Pancreas (tissue), 10 donors: ENCODE results near the gene FAM217B. TPM values are rescaled to one million over a fixed set of nuclear protein-coding genes. Genes with fewer than 3 reads are reported as not detected.

Experiments used
- ATAC-seq, 4 donors: fragments of 200-7000 bp; cut with Tn5 transposase; one replicate each; pipeline versions ENCODE4 v1.8.0 to v1.9.1; 2020; ENCODE audit warnings: mild to moderate bottlenecking in 4 of 4, moderate library complexity in 4 of 4
- DNase-seq, 6 donors: peaks; one replicate each; pipeline ENCODE4 v3.0.0-alpha.2; 2020
- FAIRE-seq: peaks from 2 replicates; lab custom pipeline; 2012; peaks lifted over from hg19 to GRCh38; lab: Jason Lieb, UNC
- H3K27ac ChIP-seq, 4 donors: fragments of 200-600 bp; sonication (generic); 1 replicate in 3 of 4; 2 replicates in 1 of 4; pipeline versions ENCODE4 v1.5.0 to v1.8.0; 2020
- H3K27me3 ChIP-seq, 4 donors: fragments of 200-600 bp; one replicate each; pipeline ENCODE4 v1.8.0; 2021
- H3K36me3 ChIP-seq, 3 donors: fragments of 200-600 bp; sonication (generic) in 1 of 3; one replicate each; pipeline versions ENCODE4 v1.5.0 to v1.8.0; 2020 to 2021
- H3K4me1 ChIP-seq, 3 donors: fragments of 200-600 bp; one replicate each; pipeline ENCODE4 v1.8.0; 2021
- H3K4me3 ChIP-seq, 4 donors: fragments of 200-600 bp; sonication (generic) in 2 of 4; one replicate each; pipeline versions ENCODE4 v1.5.0 to v1.8.0; 2020 to 2021
- H3K9me3 ChIP-seq, 4 donors: fragments of 200-600 bp; one replicate each; pipeline ENCODE4 v1.8.0; 2021
- WGBS, 2 donors: extraction: QIAGEN DNeasy Blood & Tissue Kit; methylation state at CpG; one replicate each; pipeline ENCODE4 v1.1.7; 2013; 5-methylcytosine and 5-hydroxymethylcytosine counted together
- intact Hi-C, 3 donors: fragments of 100-400 bp; cut with DNase I; formaldehyde crosslinking; loops; one replicate each; pipeline versions ENCODE4 v1.11.1 to v1.14.2; 2022
- polyA plus RNA-seq, 2 donors: library from polyadenylated mRNA; stranded (reverse); fragments of 200-250 nt; gene quantifications; one replicate each; pipeline ENCODE4 v1.2.3, GENCODE V29; 2013
- total RNA-seq, 6 donors: library from RNA; stranded (reverse); fragmentation: NEBNext Ultra II Directional in 4 of 6; extraction: Animal tissue kit (Norgen Biotek cat#: 25700) in 4 of 6; gene quantifications; one replicate each; pipeline versions ENCODE4 v1.2.1 to v1.2.4, GENCODE V29; 2021 to 2023
- TF ChIP-seq, protein P1 (sequence below), 4 donors: fragments of 200-600 bp; sonication (generic) in 3 of 4; IDR thresholded peaks; one replicate each; pipeline versions ENCODE4 v1.5.0 to v1.8.0; 2021; ENCODE audit warnings: antibody characterized with exemption in 4 of 4
- donor health status: healthy with polysubstance abuse.
- donor health status: DM: no; HTN: no; CAD: no; lungs with moderate emphysema.
- donor health status: DM: no; HTN: no; CAD: no.
- donor health status: control.
- donor health status: control.
- donor health status: Bipolar disorder and iron deficiency.
- donor health status: DM: yes; HTN: yes; CAD: no.
- donor health status: DM: no; HTN: no; CAD: no.
- donor health status: DM: no; HTN: no; CAD: no.
- donor health status: DM: yes; HTN: yes; CAD: no.

Gene FAM217B
- total and polyA plus RNA-seq, 8 donors, result 1.4 to 6.6 (median 2.8) TPM

GRCh38 chr20:59937150-59937549, 3.0 kb upstream of the FAM217B start:
- FAIRE-seq (no peak), ATAC-seq (no peak), DNase-seq (no peak)
- TF ChIP-seq, protein P1, sequence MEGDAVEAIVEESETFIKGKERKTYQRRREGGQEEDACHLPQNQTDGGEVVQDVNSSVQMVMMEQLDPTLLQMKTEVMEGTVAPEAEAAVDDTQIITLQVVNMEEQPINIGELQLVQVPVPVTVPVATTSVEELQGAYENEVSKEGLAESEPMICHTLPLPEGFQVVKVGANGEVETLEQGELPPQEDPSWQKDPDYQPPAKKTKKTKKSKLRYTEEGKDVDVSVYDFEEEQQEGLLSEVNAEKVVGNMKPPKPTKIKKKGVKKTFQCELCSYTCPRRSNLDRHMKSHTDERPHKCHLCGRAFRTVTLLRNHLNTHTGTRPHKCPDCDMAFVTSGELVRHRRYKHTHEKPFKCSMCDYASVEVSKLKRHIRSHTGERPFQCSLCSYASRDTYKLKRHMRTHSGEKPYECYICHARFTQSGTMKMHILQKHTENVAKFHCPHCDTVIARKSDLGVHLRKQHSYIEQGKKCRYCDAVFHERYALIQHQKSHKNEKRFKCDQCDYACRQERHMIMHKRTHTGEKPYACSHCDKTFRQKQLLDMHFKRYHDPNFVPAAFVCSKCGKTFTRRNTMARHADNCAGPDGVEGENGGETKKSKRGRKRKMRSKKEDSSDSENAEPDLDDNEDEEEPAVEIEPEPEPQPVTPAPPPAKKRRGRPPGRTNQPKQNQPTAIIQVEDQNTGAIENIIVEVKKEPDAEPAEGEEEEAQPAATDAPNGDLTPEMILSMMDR (IDR thresholded peaks at IDR 0.05), result no peak
- H3K9me3 ChIP-seq, result no peaks in the 10 kb centered on the region
- intact Hi-C loops, result no loop called here
- H3K27ac ChIP-seq, result peak overlapping the region in 1 of 4 donors; percentile 6
- H3K4me1 ChIP-seq, result peaks cover 15 to 39% (median 21%) of the 10 kb centered on the region in 3 donors
- H3K27me3 ChIP-seq, result no peaks in the 10 kb centered on the region
- WGBS, 2 donors, result 53 to 54% methylated on average over 3 of the region's 3 CpGs
- H3K4me3 ChIP-seq, result peak overlapping the region in 1 of 4 donors; percentile 74
- no peaks in the 10 kb centered on the region for H3K36me3 ChIP-seq

DNA sequence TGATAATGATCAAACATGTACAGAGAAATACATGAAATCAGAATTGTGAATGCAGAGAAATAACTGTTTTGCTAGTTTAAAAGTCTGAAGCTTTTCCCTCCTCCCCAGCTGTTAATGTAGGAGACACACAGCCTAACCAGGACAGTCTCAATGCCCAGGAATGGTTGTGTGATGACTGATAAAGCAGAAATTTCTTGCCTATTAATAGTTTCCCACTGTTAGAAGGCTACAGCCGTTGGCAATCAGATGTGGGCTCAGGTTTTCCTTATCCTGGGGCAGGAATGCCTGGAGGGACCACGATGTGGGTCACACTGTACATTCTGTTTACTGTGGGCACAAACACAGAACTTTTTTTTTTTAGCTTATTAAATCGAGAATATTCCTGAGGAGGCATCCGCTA, 2.0 kb upstream of the FAM217B start:
- FAIRE-seq, result no peak
- ATAC-seq, result no peak
- H3K4me1 ChIP-seq, result peaks cover 15 to 40% (median 21%) of the 10 kb centered on the region in 3 donors
- H3K36me3 ChIP-seq, result peaks cover 0 to 10% (median 0%) of the 10 kb centered on the region in 3 donors
- no peaks in the 10 kb centered on the region for H3K27me3 ChIP-seq
- WGBS, 2 donors, result 47 to 50% methylated on average over 4 of the region's 4 CpGs
- TF ChIP-seq, protein P1 (IDR thresholded peaks at IDR 0.05), result no peak
- no peak for DNase-seq
- no peak overlapping the region for H3K27ac ChIP-seq
- no peaks in the 10 kb centered on the region for H3K9me3 ChIP-seq
- peak overlapping the region in 2 of 4 donors; percentile 8 to 74 for H3K4me3 ChIP-seq
- intact Hi-C loops, result no loop called here

- peak overlapping the region in 2 of 4 donors; percentile 74 to 78 for H3K4me3 ChIP-seq
- intact Hi-C loops, result no loop called here
- FAIRE-seq, result no peak
- TF ChIP-seq, protein P1 (IDR thresholded peaks at IDR 0.05), result no peak
- H3K27me3 ChIP-seq, result no peaks in the 10 kb centered on the region
- peaks cover 0 to 15% (median 0%) of the 10 kb centered on the region in 3 donors for H3K36me3 ChIP-seq
- WGBS, 2 donors, result 70 to 74% methylated on average over 7 of the region's 7 CpGs
- H3K4me1 ChIP-seq, result peaks cover 15 to 40% (median 21%) of the 10 kb centered on the region in 3 donors
- peak in 3 of 6 donors; percentile 31 to 65 (median 48) for DNase-seq
- H3K9me3 ChIP-seq, result no peaks in the 10 kb centered on the region
- ATAC-seq, result no peak
- H3K27ac ChIP-seq, result no peak overlapping the region
Measured at GRCh38 chr20:59938696-59939051, 1.5 kb upstream of the FAM217B start.

GRCh38 chr20:59939052-59939878, 924 bp upstream of the FAM217B start:
- DNase-seq (peak in 5 of 6 donors; percentile 20 to 85 (median 53)), FAIRE-seq (no peak), ATAC-seq (peak in 2 of 4 donors; percentile 52)
- Histone ChIP-seq H3K4me3 (peak overlapping the region; percentile 60 to 78 (median 72)), H3K27me3 (no peaks in the 10 kb centered on the region), H3K9me3 (no peaks in the 10 kb centered on the region), H3K27ac (peak overlapping the region; percentile 84 to 94 (median 92)), H3K36me3 (peaks cover 0 to 21% (median 0%) of the 10 kb centered on the region in 3 donors), H3K4me1 (peaks cover 15 to 40% (median 21%) of the 10 kb centered on the region in 3 donors)
- TF ChIP-seq, protein P1 (IDR thresholded peaks at IDR 0.05), result no peak
- intact Hi-C loops, result no loop called here
- WGBS, 2 donors, result 37 to 47% methylated on average over 82 to 104 of the region's 104 CpGs

GRCh38 chr20:59939879-59940128, 385 bp upstream of the FAM217B start:
- Histone ChIP-seq H3K27me3 (no peaks in the 10 kb centered on the region), H3K4me3 (peak overlapping the region; percentile 60 to 78 (median 72)), H3K27ac (peak overlapping the region; percentile 84 to 94 (median 92)), H3K4me1 (peaks cover 15 to 40% (median 21%) of the 10 kb centered on the region in 3 donors), H3K36me3 (peaks cover 0 to 26% (median 0%) of the 10 kb centered on the region in 3 donors), H3K9me3 (no peaks in the 10 kb centered on the region)
- 0% methylated on average over 24 of the region's 24 CpGs for WGBS, 2 donors
- TF ChIP-seq, protein P1 (IDR thresholded peaks at IDR 0.05), result no peak
- peak in 4 of 6 donors; percentile 29 to 86 (median 57) for DNase-seq
- ATAC-seq, result peak; percentile 16 to 46 (median 26)
- no peak for FAIRE-seq
- intact Hi-C loops, result no loop called here
